Measurements from ENCODE around the gene PPP1R13L. TPM values are rescaled to one million over a fixed set of nuclear protein-coding genes. Genes with fewer than 3 reads are reported as not detected.

Gene PPP1R13L
- total RNA-seq, 1 donor from 2014 or later: 56.7 TPM

DNA sequence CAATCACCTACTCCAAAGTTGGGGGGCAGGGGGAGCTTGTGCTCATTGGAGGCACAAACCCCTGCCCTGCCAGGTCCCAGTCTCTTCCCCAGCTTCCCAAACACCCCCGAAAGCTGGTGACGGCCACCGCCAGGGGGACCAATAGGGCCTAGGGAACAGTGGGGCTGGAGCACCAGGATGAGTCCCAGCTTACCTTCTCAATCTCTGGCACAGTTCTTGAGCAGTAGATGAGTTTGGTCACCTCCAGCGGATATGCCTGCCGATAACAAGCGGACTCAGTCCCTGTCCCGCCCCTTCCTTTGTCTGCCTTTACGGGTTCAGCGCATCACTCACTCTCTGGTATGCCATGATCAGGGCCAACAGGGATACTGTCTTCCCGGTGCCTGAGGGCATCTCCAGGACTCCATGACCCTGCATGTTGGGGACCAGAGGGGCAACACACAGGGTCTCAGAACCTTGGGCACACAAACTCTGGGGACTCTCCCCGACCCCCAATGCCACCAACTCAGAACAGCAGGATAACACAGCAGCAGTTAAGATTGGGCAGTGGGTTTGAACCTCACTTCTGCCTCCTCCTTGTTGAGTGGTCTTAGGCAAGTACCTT is 36.0 kb downstream of the PPP1R13L start:
- H3K4me2 ChIP-seq (ENCODE audit: low read length): peak overlapping the region; percentile 93
- no peak overlapping the region for H3K27ac Mint-ChIP-seq (ENCODE audit: unreplicated experiment)

GRCh38 chr19:45368127-45368526 is 36.7 kb downstream of the PPP1R13L start:
- no peak overlapping the region for H3K9ac ChIP-seq (ENCODE audit: low read length)
- Mint-ChIP-seq H3K27me3 (ENCODE audit: low read depth, unreplicated experiment) (no peaks in the 10 kb centered on the region), H3K4me1 (ENCODE audit: low read depth, unreplicated experiment) (no peaks in the 10 kb centered on the region), H3K27ac (ENCODE audit: unreplicated experiment) (peak overlapping the region; percentile 18), H3K4me3 (ENCODE audit: unreplicated experiment) (peak overlapping the region; percentile 57), H3K36me3 (ENCODE audit: low read depth, unreplicated experiment) (peaks cover 8% of the 10 kb centered on the region), H3K9me3 (ENCODE audit: unreplicated experiment) (no peaks in the 10 kb centered on the region)
- no peaks in the 10 kb centered on the region for H3K27me3 ChIP-seq (ENCODE audit: insufficient read depth, low read length)
- H4K20me1 ChIP-seq (ENCODE audit: insufficient read depth, low read length): peaks cover 19% of the 10 kb centered on the region
- peaks cover 27% of the 10 kb centered on the region for H3K79me2 ChIP-seq (ENCODE audit: insufficient read depth, low read length)
- no peak for DNase-seq (ENCODE audit: low read depth)
- H3K4me3 ChIP-seq (ENCODE audit: insufficient read depth, low read depth, low read length): no peak overlapping the region
- no peak overlapping the region for H2AFZ ChIP-seq (ENCODE audit: low read depth, low read length)
- TF ChIP-seq CTCF (IDR thresholded peaks at IDR 0.05; ENCODE audit: insufficient read depth, low read depth, low read length) (no peak), EZH2 (IDR thresholded peaks at IDR 0.05; ENCODE audit: insufficient read depth, low read length) (no peak)
- peak overlapping the region; percentile 93 for H3K4me2 ChIP-seq (ENCODE audit: low read length)
- no peak for FAIRE-seq
- H3K9me3 ChIP-seq (ENCODE audit: insufficient read depth, low read depth, low read length): no peaks in the 10 kb centered on the region
- H3K36me3 ChIP-seq (ENCODE audit: insufficient read depth, low read length): peaks cover 4% of the 10 kb centered on the region
- peaks cover 5% of the 10 kb centered on the region for H3K4me1 ChIP-seq (ENCODE audit: insufficient read depth, low read length)
- H3K27ac ChIP-seq (ENCODE audit: low read depth, low read length): no peak overlapping the region

More for the DNA sequence above, 36.0 kb downstream of the PPP1R13L start:
- H2AFZ ChIP-seq (ENCODE audit: low read depth, low read length): no peak overlapping the region
- no peaks in the 10 kb centered on the region for H3K9me3 ChIP-seq (ENCODE audit: insufficient read depth, low read depth, low read length)
- Mint-ChIP-seq H3K4me3 (ENCODE audit: unreplicated experiment) (peak overlapping the region; percentile 73), H3K36me3 (ENCODE audit: low read depth, unreplicated experiment) (peaks cover 8% of the 10 kb centered on the region), H3K4me1 (ENCODE audit: low read depth, unreplicated experiment) (no peaks in the 10 kb centered on the region), H3K9me3 (ENCODE audit: unreplicated experiment) (no peaks in the 10 kb centered on the region), H3K27me3 (ENCODE audit: low read depth, unreplicated experiment) (no peaks in the 10 kb centered on the region)
- TF ChIP-seq CTCF (IDR thresholded peaks at IDR 0.05; ENCODE audit: insufficient read depth, low read depth, low read length) (no peak), EZH2 (IDR thresholded peaks at IDR 0.05; ENCODE audit: insufficient read depth, low read length) (no peak)
- no peak for FAIRE-seq
- H3K4me1 ChIP-seq (ENCODE audit: insufficient read depth, low read length): peaks cover 5% of the 10 kb centered on the region
- H3K79me2 ChIP-seq (ENCODE audit: insufficient read depth, low read length): peaks cover 27% of the 10 kb centered on the region
- peaks cover 19% of the 10 kb centered on the region for H4K20me1 ChIP-seq (ENCODE audit: insufficient read depth, low read length)
- no peak overlapping the region for H3K27ac ChIP-seq (ENCODE audit: low read depth, low read length)
- DNase-seq (ENCODE audit: low read depth): no peak
- no peak overlapping the region for H3K9ac ChIP-seq (ENCODE audit: low read length)
- peaks cover 4% of the 10 kb centered on the region for H3K36me3 ChIP-seq (ENCODE audit: insufficient read depth, low read length)
- H3K27me3 ChIP-seq (ENCODE audit: insufficient read depth, low read length): no peaks in the 10 kb centered on the region
- H3K4me3 ChIP-seq (ENCODE audit: insufficient read depth, low read depth, low read length): peak overlapping the region; percentile 38

- Histone ChIP-seq H3K79me2 (ENCODE audit: insufficient read depth, low read length) (peaks cover 22% of the 10 kb centered on the region), H3K4me3 (ENCODE audit: insufficient read depth, low read depth, low read length) (no peak overlapping the region), H3K36me3 (ENCODE audit: insufficient read depth, low read length) (peaks cover 4% of the 10 kb centered on the region), H2AFZ (ENCODE audit: low read depth, low read length) (no peak overlapping the region), H4K20me1 (ENCODE audit: insufficient read depth, low read length) (peaks cover 35% of the 10 kb centered on the region), H3K27ac (ENCODE audit: low read depth, low read length) (no peak overlapping the region), H3K4me2 (ENCODE audit: low read length) (no peak overlapping the region), H3K4me1 (ENCODE audit: insufficient read depth, low read length) (peaks cover 5% of the 10 kb centered on the region), H3K9ac (ENCODE audit: low read length) (no peak overlapping the region), H3K27me3 (ENCODE audit: insufficient read depth, low read length) (no peaks in the 10 kb centered on the region), H3K9me3 (ENCODE audit: insufficient read depth, low read depth, low read length) (no peaks in the 10 kb centered on the region)
- H3K4me3 Mint-ChIP-seq (ENCODE audit: unreplicated experiment): no peak overlapping the region
- DNase-seq (ENCODE audit: low read depth) (no peak), FAIRE-seq (no peak)
- H3K27me3 Mint-ChIP-seq (ENCODE audit: low read depth, unreplicated experiment): no peaks in the 10 kb centered on the region
- no peaks in the 10 kb centered on the region for H3K4me1 Mint-ChIP-seq (ENCODE audit: low read depth, unreplicated experiment)
- no peak overlapping the region for H3K27ac Mint-ChIP-seq (ENCODE audit: unreplicated experiment)
- H3K36me3 Mint-ChIP-seq (ENCODE audit: low read depth, unreplicated experiment): peaks cover 22% of the 10 kb centered on the region
- TF ChIP-seq CTCF (IDR thresholded peaks at IDR 0.05; ENCODE audit: insufficient read depth, low read depth, low read length): no peak
- TF ChIP-seq EZH2 (IDR thresholded peaks at IDR 0.05; ENCODE audit: insufficient read depth, low read length): no peak
- no peaks in the 10 kb centered on the region for H3K9me3 Mint-ChIP-seq (ENCODE audit: unreplicated experiment)
Observed at GRCh38 chr19:45364696-45365095, 40.2 kb downstream of the PPP1R13L start.

Data from astrocyte (in vitro differentiated cells and primary cell).